Hematopoietic multipotent progenitor cell treated with erythropoietin and hydrocortisone succinate and interleukin-3 and kit ligand, for 6 days (in vitro differentiated cells): ENCODE data around the gene ANKRD13D.

Experiments used
- DNase-seq: peaks from one replicate; pipeline ENCODE4 v3.0.0-alpha.2; 2015

The ANKRD13D gene

GRCh38 chr11:67322049-67322448 lies 32.9 kb downstream of the ANKRD13D start:
- DNase-seq: no peak

DNA sequence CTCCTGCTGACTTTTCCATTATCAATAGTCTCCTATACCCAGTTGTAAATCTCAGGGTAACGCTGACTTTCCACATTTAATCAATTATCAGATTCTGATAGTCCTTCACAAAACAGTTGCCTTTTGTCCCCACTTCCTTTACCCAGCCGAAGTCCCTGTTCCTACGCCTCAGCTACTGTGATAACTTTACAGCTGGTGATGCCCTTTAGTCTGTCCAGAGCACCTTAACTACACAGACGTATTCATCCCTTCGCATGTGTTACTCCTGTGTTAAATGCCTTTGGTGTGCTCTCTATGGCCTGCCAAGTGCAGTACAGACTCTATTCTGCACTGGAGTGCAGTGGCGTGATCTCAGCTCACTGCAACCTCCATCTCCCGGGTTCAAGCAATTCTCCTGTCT lies 34.4 kb downstream of the ANKRD13D start:
- no peak for DNase-seq

GRCh38 chr11:67332081-67332691 lies 43.1 kb downstream of the ANKRD13D start:
- DNase-seq: no peak

DNA sequence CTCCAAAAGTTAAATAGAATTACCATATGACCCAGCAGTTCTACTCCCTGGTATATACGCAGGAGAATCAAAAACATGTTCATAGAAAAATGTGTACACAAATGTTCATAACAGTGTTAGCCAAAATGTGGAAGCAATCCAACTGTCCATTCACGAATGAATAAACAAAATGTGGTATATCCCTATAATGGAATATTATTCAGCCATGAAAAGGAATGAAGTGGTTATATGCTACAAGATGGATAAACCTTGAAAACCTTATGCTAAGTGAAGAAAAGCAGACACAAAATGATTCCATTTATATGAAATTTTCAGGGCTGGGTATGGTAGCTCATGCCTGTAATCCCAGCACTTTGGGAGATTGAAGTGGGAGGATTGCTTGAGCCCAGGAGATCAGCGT lies 48.2 kb downstream of the ANKRD13D start:
- DNase-seq: no peak

DNA sequence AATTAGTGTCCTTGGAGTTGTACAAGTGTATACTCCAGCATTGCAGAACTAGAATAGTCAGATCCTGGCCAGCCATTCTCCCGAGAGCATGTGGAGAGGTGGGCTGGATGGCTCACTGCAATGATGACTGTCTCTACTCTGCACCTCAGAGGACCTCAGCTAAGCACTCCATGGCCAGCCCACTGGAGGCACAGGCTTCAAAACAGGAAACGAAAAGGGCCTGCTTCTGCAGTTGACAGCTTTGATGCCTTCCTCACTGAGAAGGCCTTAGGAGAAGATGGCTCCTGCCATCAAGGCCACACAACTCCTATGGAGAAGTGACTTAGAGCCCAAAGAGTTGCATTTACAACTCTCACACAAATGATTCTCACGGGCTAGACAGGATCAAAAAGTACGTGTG lies 55.2 kb downstream of the ANKRD13D start:
- no peak for DNase-seq

GRCh38 chr11:67345247-67345919 lies 56.3 kb downstream of the ANKRD13D start:
- DNase-seq: no peak

- DNase-seq: peak; percentile 65
Measured at GRCh38 chr11:67345920-67346819, 57.1 kb downstream of the ANKRD13D start.

GRCh38 chr11:67347964-67348749 lies 59.1 kb downstream of the ANKRD13D start:
- DNase-seq: peak; percentile 73

- DNase-seq: no peak
Measured at GRCh38 chr11:67349036-67349435, 59.9 kb downstream of the ANKRD13D start.

DNA sequence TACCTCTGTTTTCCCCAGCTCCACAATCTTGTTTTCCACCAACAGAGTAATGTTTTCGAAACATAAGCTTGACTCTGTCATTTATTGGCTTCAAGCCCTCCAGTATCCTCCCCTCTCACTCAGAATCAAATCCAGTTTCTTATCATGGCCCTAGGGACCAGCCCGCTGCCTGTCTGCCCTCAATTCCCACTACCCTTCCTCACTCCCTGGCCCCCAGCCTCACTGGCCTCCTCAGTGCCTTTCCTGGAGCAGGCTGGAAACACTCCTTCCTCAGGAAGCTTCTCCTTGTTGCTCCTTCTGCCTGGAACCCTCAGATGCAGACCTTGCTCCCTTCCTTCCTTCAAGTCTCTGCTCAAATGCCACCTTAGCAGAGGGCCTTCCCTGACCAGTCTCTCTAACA lies 60.4 kb downstream of the ANKRD13D start:
- DNase-seq: no peak

DNA sequence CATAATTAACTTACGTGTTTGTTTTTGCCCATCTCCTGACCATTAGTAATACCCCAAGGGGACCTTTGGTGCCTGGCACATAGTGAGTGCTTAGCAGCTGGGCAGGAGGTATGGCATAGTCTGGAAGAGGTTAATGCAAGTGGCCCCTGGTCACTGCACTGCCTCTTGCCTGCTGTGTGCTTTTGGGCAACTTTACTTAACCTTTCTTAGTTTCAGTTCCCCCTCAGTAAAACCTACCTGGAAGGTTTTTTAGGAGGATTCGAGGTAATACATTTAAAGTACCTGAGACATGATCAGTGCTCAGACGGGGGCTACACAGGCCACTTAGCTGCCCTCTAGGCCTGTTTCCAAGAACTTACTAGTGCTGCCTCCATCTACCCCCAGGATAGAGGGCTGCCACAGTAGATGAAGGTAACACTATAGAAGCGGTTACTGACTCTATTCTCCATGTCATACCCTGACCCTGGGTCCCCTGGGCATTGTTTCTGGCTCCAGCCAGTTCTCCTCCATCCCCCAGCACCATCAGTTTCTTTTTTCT lies 60.9 kb downstream of the ANKRD13D start:
- DNase-seq: no peak

DNA sequence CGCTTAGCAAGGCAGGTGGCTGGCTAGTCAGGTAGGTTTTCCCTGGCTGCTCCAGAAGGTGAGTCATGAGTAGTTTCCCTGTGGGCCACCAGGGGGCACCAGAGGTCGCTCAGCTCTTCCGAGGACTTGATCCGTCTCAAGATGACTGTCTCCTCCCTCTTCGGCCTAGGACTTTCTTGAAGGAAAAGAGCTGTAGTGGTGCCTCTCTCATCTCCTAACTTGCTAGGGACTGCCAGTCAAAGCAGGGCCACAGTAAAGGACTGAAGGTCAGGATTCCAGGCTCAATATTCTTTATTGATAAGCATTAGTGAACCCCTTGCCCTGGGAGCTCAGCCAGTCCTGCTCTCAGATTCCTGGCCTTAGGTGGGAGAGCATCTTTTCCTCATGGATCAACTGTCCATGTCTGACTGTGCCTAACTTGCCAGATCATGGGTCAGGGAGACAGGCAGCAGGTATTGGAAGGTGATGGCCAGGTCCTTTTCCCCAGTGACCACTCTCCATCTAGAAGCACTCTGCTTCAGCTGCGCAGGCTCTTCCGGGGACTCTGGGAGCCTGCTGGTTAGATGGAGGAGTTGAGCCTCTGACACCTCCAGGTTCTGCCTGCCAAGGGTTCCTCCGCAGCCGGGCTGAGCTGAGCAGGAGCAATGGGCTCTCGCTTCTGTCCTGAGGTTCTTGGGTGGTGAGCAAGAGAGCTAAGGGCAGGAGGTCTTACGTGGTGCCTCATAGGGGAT lies 62.3 kb downstream of the ANKRD13D start:
- peak; percentile 88 for DNase-seq
